Measurements from ENCODE around the gene PFN1.
A peak's percentile ranks its signal among the peaks of the same experiment; 100 is the strongest.
"Not testable (repeated sequence)": the region's sequence is repeated elsewhere in the genome, so short reads cannot be mapped to it uniquely, and the experiment has no call there.

The PFN1 gene

DNA sequence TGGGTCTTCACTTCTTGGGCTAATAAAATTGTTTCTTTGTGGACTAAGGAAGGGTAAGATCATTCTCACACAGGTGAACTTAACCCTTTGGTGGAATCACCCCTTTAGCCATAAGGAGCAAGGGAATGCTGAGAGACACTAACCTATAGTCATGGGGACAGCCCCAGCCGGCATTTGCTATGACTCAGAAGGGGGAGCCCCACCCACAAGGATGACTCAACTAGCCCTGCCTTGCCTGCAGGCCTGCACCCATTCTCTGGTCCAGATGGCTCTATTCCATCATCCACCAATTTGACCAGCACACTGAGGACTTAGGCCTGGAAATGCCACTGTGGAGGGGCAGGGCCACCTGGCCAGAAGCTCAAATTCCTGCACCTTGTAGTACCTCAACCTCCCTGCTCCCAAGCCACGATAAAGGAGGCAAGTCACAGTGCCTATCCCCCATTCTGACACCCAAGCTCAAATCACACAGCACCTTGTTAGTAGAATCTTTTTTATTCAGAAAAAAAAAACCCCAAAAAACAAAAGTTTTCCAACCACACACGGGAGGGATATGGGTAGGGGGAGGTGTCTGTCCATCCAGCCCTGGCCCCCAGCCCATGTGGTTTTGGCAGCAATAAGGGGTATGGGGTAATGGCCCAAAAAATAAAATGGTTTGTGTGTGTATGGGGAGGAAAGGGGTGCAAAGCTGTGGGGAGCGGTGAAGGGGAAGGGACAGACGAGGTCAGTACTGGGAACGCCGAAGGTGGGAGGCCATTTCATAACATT, 3.0 kb downstream of the PFN1 start:
- no peak for DNase-seq

DNA sequence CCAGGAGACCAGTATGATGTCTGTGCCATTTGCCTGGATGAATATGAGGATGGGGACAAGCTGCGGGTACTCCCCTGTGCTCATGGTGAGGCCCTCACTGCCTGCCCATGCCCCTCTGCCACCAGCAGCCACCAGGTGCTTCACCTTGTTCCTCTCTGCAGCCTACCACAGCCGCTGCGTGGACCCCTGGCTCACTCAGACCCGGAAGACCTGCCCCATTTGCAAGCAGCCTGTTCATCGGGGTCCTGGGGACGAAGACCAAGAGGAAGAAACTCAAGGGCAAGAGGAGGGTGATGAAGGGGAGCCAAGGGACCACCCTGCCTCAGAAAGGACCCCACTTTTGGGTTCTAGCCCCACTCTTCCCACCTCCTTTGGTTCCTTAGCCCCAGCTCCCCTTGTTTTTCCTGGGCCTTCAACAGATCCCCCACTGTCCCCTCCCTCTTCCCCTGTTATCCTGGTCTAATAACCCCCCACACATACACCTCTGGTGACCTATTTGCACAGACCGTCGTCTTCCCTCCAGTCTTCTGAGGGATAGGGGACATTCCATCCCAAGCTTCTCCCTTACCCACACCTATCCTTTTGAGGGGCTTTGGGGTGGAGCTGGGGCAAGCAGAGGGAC, 3.7 kb downstream of the PFN1 start:
- no peak for DNase-seq

DNA sequence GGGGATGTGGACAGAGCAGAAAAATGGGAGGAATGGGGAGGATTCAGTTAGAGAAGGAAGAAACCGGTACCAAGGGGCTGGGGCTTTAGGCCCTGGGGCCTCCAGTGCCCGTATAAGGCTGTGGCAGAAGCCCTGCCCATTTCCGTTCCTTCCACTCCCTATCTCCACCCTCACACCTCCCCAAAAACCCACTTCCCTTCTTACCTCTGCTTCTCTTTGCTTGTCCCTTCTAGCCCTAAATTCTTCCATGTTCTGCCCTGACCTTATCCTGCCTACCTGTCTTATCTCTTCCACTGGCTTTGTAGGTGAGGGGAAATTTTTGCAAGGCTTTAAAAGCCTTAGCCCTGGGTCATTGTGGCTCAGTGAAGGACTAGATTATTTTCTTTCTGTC, 4.2 kb downstream of the PFN1 start:
- no peak for DNase-seq

DNA sequence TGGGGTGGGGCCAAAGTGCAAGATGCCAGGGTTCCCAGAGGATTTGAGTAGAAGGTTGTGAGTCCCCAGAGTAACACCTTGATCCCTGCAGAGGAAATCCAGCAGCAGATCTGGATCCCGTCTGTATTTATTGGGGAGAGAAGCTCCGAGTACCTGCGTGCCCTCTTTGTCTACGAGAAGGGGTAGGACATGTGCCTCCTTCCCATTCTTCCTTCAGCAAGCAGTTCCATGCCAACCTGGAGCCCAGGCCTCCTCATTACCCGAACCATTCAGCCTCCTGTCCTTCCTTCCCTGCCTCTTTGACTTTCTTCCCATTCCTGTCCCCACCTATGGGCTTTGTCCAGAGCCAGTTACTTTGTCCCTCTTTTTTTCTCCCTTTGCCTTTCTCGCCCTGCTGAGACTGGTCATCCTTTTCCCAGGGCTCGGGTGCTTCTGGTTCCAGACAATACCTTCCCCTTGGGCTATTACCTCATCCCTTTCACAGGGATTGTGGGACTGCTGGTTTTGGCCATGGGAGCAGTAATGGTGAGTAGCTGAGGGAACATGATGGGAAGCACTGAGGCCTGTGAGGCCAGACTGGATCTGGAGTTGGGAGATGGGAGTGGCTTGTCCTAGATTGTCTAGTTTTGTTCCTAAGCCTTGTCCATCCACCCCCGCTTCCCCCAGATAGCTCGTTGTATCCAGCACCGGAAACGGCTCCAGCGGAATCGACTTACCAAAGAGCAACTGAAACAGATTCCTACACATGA, 5.4 kb downstream of the PFN1 start:
- DNase-seq = no peak

DNA sequence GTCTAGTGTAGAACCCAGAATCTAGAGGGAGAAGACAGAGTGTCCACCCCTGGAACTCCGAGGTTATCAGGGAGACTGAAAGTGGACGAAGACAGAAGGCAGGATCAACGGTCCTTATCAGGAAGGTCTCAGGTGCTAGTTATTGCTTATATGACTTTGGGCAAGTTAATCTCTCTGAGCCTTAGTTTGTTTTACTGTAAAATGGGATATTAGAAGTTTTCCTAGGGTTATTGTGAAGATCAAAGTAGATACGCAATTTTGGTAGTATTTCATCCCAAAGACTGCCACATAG, 7.1 kb downstream of the PFN1 start:
- DNase-seq = no peak

DNA sequence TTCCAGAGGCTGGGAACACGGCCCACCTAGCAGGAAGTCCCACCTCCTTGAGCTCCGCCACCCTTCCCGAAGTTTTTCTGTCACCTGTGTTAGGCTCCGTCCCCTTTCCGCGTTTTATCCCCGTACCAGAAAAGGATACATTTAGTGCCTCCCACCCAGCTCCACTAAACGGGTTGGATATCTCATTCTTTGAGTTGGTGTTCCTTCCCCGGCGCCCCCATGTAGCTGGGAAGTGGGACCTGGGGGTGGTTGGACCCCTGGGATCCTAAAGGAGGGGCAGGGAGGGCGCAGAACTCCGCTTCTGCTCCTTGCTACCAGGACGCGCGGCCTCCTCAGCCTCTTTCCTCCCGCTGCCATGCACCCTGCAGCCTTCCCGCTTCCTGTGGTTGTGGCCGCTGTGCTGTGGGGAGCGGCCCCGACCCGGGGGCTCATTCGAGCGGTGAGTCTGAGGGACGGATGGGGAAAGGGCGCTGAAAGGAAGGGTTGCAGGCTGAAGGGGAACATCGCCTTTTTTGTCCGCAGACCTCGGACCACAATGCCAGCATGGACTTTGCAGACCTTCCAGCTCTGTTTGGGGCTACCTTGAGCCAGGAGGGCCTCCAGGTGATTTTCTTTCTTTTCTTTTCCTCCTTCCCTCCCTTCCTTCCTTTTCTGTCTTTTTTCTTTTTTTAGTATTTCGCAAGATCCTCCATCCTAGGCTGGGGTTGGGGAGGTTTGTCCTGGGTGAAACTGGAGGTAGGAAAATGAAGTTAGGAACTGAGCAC, 7.6 kb downstream of the PFN1 start:
- no peak for DNase-seq

DNA sequence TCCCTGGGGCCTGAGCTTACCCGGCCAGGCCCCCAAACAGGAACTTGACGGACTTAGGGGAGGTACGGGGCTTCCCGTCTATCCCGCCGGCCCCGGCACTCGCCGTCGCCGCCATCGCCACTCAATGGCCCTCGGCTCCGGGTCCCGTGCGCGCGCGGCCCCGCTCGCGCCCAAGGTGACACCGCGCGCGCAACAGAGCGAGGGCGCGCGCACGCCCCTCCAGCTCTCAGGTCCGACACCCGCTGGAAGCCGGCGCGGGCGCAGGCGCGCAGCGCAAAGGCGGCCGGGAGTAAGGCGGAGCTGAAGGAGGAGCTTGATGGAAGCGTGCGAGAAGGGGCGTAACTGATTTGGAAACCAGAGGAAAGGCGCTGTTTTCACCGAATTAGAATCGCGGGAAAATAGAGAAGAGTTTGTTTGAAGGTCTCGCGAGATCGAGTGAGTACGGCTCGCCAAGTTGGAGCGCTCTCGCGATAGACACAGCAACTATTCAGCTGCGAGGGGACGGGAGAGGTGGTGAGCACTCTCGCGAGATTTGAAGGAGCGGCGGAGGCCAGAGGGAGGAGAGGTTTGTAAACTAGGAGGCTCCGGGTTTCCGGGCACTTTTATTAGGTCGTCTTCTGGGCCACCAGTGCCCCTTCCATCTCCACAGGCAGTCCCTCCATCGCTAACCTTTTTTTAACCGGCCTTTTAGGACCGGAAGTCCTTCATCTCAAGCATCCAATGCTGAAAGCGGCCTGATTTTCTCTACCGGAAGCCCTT, 8.4 kb downstream of the PFN1 start, which contains the start of the genes RNF167 and SLC25A11:
Gene RNF167, plus strand, starts transcription at position 473 of the 759 bp plus-strand sequence. CDS start 642 bp downstream, outside the sequence.
Gene SLC25A11, minus strand, starts transcription at position 251 of the 759 bp plus-strand sequence. Its CDS starts 136 bp downstream, at position 115.
- DNase-seq = peak; percentile 99

DNA sequence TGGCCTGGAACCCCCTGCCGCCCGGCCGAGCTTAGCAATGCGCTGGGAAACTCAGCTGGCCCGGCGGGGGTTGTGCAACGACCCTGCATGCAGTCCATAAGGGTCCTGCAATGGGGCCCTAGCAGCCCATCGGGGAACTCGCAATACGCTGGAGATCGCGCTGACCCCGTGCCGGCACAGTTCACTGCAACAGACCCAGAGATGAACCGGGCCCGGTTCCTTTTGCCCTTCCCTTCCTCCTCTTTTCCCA, 8.9 kb downstream of the PFN1 start:
- DNase-seq = no peak

DNA sequence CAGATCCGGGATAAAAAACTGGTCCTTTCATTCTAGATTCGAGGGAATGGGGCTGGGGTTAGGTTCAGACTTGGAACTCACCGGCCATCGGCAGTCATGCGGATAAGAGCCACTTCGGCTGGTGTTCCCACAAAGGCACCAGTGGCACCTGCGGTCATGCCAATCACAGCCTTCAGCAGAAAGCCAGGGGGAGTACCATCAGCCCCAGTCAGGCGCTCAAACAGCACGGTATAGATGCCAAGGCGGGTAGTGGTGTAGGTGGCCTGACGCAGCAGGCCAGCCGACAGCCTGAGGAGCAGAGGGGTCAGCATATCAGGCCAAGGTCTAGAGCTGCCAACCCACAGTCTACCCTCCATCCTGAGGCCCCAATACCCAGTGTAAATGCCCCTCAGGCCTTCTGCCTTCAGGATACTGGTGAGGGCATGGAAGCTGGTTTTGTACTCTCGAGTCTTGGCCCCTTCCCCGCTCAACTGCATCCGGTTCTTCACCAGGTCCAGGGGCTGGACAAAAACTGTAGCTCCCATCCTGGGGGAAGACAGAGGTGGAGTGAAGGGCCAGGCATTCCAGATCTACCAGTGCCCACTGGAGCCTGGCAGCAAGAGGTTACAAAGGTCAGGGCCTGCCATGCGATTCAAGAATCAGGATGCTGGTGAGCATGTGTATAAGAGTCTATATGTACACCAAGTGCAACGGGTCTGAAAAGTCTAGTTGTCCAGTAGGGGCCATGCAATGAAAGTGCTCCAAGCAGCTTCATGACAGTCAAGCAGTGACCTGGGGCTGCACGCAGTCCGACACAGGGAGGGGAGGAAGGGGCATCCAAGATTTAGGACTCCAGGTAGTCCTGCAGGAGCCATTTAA, 9.4 kb downstream of the PFN1 start:
- no peak for DNase-seq

DNA sequence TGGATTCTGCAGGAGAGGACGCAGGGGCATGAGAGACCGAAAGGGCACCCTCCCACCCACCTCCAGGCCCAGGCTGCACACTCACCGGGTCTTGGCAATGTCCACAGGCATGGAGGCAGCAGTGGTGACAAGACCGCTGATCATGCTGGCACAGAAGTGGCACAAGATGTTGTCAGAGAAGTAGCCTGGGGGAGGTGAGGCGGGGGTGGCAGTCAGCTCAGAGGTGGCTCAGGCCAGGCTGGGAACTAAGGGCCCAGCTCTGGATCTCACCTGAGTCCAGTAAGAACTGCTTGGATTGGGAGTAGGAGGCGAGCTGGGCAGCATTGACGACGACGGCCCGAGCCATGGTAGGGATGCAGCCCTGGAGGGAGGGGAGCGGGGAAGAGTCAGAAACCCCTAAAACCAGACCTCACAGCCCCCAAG, 10.2 kb downstream of the PFN1 start:
- DNase-seq = no peak

DNA sequence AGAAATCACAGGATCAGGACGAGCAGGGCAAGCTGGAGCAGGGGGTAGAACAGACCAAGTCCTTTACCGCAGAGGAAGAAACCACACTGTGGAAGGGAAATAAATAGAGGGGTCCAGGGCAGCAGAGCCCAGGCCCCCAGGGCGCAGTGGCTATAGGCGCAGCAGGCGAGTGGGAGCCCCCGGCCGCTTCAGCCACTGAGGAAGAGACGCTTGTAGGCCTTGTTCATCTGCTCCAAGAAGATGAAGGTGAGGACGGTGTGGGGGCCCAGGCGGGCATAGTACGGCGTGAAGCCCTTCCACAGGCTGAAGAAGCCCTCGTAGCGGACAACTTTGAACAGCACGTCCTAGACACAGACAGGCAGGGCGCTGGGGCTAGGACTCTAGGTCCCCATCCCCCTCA, 10.8 kb downstream of the PFN1 start:
- no peak for DNase-seq

DNA sequence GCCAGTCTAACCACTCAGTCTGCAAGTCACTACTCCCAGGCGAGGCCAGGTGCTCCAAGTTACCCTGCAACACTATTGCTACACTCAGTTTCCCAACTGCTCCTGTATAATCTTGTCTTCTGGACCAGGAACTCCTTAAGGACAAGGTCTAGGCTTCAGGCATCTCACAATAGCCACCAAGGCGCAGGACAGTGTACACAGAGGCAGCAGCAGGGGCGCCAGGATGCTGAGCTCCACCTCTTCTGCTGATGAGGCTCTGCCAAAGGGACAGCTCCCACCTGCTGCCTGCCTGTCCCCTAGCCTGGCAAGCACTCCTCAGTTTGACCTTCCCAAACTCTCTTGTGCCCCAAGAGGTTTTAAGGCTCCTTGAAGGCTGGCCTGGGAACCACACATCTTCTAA, 11.9 kb downstream of the PFN1 start:
- DNase-seq = no peak

DNA sequence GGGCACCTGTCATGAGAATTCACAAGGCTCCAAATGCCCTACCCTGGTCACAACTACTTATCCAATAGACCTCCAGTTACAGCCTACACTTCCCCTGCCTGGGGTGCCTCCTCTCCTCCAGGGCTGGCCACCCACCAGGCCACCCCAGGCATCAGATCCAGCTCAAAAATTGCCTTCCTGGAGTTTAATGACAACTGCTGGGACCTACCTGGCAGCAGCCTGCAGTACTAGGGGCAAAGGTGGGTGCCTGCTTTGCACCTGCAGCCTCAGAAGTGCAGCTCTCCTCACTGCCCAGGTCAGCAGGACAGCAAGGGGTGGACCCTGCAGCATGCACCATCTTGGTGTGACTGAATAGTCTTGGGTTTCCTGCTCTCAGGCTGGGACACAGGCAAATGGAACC, 12.7 kb downstream of the PFN1 start:
- no peak for DNase-seq

DNA sequence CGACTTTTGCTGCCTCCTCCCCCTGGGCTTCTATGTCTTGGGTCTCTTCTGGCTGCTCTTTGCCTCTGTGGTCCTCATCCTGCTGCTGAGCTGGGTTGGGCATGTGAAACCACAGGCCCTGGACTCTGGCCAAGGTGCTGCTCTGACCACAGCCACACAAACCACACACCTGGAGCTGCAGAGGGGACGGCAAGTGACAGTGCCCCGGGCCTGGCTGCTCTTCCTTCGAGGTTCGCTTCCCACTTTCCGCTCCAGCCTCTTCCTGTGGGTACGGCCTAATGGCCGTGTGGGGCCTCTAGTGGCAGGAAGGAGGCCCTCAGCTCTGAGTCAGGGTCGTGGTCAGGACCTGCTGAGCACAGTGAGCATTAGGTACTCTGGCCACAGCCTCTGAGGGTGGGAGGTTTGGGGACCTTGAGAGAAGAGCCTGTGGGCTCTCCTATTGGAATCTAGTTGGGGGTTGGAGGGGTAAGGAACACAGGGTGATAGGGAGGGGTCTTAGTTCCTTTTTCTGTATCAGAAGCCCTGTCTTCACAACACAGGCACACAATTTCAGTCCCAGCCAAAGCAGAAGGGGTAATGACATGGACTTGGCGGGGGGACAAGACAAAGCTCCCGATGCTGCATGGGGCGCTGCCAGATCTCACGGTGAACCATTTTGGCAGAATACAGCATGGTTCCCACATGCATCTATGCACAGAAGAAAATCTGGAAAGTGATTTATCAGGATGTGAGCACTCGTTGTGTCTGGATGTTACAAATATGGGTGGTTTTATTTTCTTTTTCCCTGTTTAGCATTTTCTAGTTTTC, 14.0 kb downstream of the PFN1 start:
- peak; percentile 53 for DNase-seq

DNA sequence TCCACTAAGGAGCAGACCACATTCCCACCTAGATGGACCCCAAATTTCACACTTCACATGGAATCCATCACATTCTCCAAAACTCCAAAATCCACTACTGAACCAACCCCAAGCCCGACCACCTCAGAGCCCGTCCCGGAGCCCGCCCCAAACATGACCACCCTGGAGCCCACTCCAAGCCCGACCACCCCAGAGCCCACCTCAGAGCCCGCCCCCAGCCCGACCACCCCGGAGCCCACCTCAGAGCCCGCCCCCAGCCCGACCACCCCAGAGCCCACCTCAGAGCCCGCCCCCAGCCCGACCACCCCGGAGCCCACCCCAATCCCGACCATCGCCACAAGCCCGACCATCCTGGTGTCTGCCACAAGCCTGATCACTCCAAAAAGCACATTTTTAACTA, 14.7 kb downstream of the PFN1 start:
- no peak for DNase-seq

DNA sequence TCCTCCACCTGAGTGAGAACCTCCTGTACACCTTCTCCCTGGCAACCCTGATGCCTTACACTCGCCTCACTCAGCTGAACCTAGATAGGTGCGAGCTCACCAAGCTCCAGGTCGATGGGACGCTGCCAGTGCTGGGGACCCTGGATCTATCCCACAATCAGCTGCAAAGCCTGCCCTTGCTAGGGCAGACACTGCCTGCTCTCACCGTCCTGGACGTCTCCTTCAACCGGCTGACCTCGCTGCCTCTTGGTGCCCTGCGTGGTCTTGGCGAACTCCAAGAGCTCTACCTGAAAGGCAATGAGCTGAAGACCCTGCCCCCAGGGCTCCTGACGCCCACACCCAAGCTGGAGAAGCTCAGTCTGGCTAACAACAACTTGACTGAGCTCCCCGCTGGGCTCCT, 15.6 kb downstream of the PFN1 start:
- DNase-seq = no peak

DNA sequence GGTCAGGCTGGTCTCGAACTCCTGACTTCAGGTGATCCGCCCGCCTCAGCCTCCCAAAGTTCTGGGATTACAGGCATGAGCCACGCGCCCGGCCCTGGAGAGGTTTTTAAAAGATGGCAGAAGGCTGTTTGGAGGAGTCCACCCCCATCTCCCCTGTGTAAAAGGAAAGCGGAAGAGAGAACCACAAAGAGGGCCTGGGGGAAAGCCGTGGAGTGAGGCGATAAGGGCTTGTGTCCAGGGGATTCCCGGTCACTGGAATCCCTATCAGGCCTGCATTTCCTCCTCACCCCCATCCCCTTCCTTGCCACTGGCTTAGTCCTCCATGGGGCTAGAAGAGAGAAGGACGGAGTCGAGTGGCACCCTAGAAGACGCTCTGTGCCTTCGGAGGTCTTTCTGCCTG, 16.4 kb downstream of the PFN1 start, which contains the start of gene GP1BA:
Gene GP1BA, plus strand, starts transcription at position 315 of the 400 bp plus-strand sequence. CDS start 328 bp downstream, outside the sequence.
- no peak for DNase-seq

DNA sequence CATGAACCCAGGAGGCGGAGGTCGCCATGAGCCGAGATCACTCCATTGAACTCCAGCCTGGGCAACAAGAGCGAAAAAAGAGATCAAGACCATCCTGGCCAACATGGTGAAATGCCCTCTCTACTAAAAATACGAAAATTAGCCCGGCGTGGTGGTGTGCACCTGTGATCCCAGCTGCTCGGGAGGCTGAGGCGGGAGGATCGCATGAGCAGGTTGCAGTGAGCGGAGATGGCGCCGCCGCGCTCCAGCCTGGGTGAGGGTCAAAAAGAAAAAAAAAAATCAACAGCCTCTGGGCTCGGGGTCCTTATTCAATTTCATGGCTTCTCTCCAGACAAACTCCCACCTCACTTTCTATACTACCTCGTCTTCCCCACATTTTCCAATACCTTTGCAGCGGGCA, 19.4 kb downstream of the PFN1 start:
- no peak for DNase-seq

DNA sequence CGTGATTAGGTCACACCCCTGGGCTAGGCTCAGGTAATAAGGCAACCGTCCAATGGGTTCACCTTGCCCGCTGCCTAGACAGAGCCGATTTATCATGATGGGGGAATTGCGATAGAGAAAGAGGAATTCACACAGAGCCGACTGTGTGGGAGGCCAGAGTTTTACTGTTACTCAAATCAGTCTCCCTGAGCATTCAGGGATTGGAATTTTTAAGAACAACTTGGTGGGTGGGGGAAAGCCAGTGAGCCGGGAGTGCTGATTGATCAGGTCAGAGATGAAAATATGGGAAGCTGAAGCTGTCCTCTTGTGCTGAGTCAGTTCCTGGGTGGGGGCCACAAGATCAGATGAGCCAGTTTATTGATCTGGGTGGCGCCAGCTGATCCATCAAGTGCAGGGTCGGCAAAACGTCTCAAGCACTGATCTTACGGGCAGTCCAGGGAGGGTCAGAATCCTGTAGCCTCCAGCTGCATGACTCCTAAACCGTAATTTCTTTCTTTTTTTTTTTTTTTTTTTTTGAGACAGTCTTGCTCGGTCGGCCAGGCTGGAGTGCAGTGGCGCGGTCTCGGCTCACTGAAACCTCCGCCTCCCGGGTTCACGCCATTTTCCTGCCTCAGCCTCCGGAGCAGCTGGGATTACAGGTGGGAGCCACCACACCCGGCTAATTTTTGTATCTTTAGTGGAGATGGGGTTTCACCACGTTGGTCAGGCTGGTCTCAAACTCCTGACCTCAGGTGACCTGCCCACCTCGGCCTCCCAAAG, 21.6 kb downstream of the PFN1 start:
- not testable (repeated sequence) for DNase-seq

DNA sequence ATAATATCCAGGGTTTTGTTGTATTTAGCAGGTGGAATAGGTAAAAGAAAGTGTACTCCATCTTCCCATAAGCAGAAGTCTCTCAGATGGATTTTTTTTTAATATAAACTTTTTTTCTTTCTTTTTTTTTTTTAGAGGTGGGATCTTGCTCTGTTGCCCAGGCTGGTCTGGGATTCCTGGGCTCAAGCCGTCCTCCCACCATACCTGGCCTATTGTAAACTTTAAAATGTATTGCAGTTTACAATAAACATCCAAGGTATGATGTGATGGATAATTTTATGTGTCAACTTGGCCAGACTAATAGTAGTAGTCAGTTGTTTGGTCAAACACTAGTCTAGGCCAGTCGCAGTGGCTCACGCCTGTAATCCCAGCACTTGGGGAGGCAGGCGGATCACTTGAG, 27.0 kb downstream of the PFN1 start:
- DNase-seq = no peak
